Measurements from ENCODE around the gene BCL7C. TPM values are rescaled to one million over a fixed set of nuclear protein-coding genes. Genes with fewer than 3 reads are reported as not detected.
"Not testable (repeated sequence)": the region's sequence is repeated elsewhere in the genome, so short reads cannot be mapped to it uniquely, and the experiment has no call there.

Gene BCL7C
- polyA plus RNA-seq, 3 donors: 35.8 to 40.7 (median 39.3) TPM

DNA sequence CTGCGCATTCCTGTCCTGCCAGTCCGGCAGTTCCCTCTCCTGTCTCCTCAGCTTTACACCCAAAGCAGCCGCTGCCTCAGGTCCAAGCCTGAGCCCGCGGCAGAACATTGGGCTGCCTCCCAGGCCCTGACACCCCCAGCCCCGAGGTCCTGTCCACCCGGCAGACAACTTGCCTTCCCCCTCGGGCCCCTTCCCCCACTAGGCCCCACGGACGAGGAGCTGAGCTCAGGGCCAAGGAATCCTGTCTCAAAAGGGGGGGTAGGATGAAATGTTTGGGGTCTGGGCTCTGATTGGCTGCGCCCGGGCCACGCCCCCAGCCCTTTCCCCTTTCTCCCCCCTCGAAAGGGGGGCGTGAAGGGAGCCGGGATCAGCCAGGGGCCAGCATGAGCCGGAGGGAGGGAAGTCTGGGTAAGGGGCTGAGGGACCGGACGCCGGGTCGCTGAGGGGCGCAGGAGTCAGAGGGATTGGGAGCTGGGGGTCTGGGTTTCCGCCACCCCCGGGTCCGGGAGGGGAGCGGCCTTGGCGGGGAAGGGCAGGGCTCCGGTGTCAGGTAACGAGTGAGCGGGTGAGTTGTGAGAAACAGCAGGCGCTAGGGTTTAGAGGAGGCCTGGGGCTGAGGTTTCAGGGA, 2.5 kb upstream of the BCL7C start, which contains the start of gene CTF1:
Gene CTF1 (plus strand): TSS at position 354 of the 628 bp plus-strand sequence. CDS start 30 bp downstream, at position 384.
- DNase-seq (ENCODE audit: low read depth in 3 of 3, low spot score in 2 of 3): peak in 2 of 3 donors; percentile 77 to 78

DNA sequence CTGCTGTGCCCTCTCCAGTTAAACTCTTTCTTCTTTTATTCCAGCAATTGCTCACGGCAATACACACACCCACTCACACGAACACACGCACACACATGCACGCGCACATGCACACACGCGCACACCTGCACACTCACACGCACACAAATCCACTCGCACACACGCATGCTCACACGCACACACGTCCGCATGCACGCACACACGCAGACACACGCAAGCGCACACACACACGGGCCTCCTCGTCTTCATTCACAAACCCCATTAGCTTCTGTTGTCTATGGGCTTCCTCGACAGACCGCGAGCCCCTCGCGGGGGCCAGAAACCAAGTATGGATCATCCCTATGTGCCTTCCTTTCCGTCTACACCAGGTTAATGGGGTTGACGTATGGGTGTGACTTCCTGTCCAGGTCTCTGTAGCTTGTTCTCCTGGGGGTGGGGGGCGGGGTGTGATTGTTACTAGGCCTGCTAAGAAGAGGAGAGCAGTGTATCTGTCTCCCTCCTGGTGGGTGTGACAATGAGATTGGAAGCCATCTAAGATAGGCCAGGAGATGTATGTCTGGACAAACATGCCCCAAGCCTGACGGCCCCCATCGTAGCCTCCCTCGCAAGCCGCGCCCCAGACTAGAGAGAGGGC, 1.9 kb upstream of the BCL7C start:
- DNase-seq (ENCODE audit: low read depth in 3 of 3, low spot score in 2 of 3): no peak

DNA sequence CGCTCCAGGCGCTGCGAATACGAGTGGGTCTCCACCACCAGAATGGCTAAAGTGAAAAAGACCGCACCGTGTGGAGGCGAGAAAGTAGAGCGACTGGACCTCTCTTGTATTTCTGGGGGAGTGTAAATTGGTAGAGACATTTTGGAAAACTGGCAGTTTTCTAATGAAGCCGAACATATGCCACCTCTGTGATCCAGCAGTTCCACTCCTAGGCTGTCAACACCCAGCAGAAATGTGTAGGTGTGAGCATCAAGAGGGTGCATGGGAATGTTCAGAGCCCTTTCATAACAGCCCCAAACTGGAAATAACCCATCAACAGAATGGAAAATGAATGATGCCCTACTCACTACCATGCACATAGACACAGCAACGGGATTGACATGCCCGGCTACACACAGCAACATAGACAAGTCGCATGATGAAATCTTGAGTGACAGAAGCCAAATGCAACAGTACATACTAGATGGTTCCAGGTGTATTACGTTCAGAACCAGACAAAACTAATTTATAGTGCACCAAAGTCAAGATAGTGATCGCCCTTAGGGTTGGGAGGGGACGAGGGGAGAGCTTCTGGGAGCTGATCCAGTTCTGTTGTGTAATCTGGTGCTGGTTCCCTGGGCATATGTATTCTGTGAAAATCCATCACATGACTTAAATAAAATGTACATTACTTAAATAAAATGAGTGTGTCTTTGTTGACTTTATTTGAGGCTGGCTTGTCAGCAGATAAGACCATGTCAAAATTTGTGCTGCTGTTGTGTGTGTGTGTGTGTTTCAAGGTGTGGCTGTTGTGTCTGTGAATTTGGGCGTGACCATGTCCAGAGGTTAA, 877 bp upstream of the BCL7C start:
- DNase-seq (ENCODE audit: low read depth in 3 of 3, low spot score in 2 of 3): no peak

DNA sequence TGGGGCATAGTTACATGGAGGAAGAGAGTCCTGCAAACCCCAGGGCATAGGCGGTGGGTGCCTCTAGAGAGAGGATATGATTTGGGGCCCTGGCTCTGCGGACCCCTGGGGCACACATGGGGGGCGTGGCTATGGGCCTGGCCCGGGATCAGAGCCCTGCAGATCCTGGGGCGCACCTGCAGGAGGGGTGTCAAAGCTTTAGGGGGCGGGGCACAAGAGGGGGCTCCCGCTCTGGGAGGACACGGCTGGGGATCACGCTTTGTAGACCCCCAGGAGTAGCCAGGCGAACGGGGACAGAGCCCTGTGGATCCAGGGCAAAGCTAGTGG, 497 bp downstream of the BCL7C start:
- no peak for DNase-seq (ENCODE audit: low read depth in 3 of 3, low spot score in 2 of 3)

DNA sequence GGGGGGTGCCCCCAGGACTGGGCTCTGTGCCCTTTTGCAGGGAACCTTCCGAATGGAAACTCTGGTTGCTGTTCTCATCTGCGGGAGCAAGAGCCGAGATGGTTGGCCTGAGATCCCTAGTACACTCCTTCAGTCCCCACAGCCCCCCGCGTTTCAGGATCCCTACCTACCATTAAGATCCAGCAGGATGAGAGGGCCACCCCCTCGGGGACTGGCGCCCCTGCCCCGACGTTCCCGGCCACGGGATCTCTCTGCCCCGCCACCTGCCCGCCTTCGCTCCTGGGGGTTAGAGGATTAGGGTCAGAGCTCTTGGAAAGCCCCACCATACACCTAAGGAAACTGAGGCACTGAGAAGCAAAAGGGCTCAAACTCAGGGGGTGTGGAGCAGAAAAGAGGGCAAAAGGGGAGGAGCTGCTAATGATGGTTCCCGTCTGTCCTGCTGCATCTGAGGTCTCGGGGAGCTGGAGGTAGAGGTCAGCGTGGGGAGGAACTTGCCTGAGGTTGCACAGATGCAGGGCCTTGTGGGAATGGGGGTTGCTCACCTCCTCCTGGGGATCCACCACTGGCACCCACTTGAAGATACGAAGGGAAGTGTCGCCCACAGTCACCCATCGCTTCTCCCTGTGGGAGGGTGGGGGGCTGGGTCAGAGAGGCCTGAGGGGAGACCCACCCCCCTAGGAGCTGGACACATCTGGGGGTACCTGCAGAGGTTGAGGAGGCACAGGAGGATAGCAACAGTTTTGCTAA, 1.0 kb downstream of the BCL7C start:
- no peak for DNase-seq (ENCODE audit: low read depth in 3 of 3, low spot score in 2 of 3)

DNA sequence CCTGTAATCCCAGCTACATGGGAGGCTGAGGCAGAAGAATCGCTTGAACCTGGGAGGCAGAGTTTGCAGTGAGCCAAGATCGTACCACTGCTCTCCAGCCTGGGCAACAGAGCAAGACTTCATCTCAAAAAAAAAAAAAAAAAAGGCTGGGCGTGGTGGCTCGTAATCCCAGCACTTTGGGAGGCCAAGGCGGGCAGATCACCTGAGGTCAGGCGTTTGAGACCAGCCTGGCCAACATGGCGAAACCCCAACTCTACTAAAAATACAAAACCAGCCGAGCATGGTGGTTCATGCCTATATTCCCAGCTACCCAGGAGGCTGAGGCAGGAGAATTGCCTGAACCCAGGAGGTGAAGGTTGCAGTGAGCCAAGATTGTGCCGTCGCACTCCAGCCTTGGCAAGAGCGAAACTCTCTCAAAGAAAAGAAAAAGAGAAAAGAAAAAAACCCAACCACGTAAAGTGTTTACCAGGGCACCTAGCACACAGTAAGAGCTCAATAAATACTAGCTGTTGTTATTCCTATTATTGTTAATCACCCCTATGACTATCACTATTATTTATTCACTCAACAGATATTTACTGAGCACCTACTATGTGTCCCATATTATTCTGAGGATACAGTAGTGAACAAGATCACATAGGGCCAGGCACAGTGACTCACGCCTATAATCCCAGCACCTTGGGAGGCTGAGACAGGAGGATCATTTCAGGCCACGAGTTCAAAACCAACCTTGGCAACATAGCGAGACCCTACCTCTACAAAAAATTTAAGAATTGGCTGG, 2.6 kb downstream of the BCL7C start:
- not testable (repeated sequence) for DNase-seq (ENCODE audit: low read depth in 3 of 3, low spot score in 2 of 3)

DNA sequence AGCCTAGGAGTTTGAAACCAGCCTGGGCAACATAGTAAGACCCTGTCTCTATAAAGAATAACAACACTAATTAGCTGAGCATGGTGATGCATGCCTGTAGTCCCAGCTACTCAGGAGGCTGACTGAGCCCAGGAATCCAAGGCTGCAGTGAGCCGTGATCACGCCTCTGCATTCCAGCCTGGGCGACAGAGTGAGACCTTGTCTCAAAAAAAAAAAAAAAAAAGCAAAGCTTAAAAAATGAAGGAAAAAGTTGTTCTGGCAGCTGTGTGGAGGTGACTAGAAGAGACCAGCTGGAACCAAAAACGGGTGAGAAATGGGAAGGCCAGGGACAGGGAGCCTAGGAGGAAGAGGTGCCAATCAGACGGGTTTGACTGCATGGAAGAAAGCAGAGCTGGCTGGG, 4.2 kb downstream of the BCL7C start:
- no peak for DNase-seq (ENCODE audit: low read depth in 3 of 3, low spot score in 2 of 3)

DNA sequence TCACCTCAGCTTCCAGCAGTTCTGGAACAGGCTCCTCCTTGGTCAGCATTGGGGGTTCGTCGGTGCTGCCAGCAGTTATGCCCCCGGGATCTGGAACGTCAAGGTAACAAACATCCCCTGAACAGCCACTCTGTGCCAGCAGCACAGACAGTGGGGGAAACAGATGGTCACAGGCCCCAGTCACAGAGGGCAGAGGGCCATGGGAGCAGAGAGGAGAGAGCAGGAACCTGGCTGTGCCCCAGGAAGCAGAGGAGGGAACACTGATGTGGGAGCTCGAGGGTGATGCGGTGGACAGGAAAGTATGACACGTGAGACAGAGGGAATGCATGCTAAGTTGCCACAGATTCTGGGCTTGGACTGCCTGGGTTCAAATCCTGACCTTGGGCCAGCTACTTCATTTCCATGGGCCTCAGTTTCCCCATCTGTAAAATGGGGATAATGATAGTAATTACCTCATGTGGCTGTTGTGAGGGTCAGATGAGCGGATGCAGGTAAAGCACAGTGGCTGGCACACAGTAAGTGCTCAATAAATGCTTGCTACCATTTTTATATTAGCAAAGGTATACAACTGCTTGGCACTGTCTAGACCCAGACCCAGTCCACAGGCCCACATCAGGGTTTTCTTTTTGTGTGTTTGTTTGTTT, 4.9 kb downstream of the BCL7C start:
- no peak for DNase-seq (ENCODE audit: low read depth in 3 of 3, low spot score in 2 of 3)

DNA sequence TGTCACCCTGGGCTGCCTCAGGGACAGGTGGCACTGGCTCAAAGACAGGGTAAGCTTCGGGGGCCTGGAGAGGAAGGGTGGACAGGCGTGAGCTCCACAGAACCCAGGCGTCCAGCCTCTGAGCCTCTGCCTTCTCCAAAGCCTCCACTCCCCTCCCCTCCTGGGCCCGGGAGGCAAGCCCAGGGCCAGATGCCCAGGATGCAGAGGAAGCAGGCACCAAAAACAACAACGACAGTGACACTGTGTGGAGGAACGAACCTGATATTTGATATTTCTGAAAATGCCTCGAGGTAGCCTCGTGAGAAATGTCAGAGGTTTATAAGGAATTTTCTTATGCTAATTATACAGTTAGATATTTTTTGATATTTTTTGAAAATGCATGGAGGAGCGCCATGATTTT, 6.0 kb downstream of the BCL7C start:
- DNase-seq (ENCODE audit: low read depth in 3 of 3, low spot score in 2 of 3): no peak

DNA sequence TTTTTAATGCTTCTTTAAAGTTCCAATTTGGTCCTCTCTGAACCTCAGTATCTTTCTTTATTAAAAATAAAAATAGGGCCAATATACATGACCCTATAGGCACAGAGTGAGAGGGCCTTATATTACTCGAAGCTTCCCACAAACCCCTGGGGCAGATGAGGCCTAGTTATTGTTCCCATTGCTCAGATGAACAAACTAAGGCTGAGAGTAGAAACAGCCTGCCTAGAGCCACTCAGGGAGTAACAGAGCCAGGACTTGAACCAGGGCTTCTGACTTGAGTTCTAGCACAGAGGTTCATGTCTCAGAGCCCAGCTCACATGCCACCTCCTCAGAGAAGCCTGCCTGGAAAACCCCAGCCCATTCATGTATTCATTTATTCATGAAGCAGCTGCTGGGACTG, 7.7 kb downstream of the BCL7C start:
- no peak for DNase-seq (ENCODE audit: low read depth in 3 of 3, low spot score in 2 of 3)

DNA sequence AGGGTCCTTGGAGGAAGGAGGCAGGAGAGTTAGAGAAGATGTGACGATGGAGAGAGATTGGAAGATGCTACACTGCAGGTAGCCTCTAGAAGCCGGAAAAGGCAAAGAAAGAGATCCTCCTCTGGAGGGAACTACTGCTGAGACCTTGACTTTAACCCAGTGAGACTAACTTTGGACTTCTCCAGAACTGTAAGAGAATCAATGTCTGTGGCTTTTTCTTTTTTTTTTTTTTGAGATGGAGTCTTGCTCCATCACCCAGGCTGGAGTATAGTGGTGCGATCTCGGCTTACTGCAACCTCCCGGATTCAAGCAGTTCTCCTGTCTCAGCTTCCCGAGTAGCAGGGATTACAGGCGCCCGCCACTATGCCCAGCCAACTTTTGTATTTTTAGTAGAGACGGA, 8.7 kb downstream of the BCL7C start:
- DNase-seq (ENCODE audit: low read depth in 3 of 3, low spot score in 2 of 3): no peak

DNA sequence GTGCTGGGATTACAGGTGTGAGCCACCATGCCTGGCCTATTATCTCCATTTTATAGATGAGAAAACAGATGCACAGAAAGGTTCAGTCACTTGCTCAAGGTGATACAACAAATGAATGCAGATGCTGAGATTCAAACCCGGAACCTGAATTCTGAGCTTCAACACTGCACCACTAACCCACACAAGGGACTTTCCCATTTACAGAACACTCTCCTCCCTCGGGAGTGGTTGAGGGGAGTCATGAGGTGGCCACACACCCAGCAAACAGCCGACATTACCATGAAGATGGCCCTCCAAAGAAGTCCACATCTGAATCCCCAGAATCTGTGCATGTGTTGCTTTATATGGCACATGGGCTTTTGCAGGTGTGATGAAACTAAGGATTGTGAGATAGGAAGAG, 9.1 kb downstream of the BCL7C start:
- no peak for DNase-seq (ENCODE audit: low read depth in 3 of 3, low spot score in 2 of 3)

DNA sequence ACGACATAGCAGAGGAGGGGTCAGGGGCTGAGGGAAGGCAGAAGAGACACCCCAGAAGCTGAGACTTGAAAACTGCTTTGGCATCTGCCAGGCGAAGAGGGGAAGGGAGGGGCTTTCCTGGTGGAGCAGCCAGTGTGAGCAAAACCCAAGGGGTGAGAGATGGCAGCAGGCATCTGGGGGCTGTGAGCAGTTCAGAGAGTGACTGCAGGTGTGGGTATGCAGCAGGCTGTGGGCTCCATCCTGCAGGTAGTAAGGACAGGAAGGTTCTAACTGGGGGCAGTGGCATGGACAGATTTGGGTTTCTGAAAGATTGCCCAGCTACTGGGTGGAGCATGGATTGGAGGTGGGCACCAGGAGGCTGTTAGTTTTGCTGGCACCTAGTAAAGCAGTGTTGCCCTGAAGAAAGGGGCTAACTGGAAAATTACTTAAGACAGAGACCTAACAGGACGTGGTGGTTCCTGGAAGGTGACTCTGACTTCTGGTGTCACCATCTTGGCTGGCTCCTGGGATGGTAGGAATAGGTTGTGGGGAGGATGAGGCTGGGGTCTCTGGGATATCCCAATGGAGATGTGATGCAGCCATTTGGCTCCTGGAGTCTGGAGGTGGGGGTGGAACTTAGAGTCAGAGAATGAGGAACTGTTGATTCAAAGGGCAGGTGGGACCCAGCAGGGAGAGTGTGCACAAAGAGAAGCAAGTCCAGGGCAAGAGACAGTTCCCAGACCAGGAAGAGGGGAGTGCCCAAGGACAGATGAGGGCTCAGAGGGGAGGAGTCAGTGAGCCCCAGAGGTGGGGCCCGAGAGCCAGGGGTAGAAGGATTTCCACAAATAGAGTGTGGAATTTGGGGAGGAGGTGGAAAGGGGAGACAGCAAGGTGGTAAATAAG, 11.2 kb downstream of the BCL7C start:
- DNase-seq (ENCODE audit: low read depth in 3 of 3, low spot score in 2 of 3): no peak

DNA sequence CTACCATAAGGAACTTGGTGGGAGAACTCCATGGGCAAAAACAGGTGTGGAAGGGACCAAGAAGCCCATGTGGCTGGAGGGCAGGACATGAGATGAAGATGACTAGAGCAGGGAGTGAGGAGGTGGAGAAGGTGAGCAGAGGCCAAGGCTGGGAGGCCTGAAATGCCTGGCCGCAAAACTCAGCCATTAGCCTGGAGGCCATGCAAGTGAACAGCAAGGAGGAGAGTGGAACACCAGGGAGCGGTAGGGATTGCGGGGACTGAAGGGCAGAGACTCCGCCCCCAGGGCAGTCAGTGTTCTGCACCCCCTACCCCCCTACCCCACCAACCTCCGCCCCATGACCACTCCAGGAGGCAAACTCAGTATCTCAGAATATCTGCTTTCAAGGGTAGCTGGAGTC, 17.0 kb downstream of the BCL7C start:
- DNase-seq (ENCODE audit: low read depth in 3 of 3, low spot score in 2 of 3): no peak

DNA sequence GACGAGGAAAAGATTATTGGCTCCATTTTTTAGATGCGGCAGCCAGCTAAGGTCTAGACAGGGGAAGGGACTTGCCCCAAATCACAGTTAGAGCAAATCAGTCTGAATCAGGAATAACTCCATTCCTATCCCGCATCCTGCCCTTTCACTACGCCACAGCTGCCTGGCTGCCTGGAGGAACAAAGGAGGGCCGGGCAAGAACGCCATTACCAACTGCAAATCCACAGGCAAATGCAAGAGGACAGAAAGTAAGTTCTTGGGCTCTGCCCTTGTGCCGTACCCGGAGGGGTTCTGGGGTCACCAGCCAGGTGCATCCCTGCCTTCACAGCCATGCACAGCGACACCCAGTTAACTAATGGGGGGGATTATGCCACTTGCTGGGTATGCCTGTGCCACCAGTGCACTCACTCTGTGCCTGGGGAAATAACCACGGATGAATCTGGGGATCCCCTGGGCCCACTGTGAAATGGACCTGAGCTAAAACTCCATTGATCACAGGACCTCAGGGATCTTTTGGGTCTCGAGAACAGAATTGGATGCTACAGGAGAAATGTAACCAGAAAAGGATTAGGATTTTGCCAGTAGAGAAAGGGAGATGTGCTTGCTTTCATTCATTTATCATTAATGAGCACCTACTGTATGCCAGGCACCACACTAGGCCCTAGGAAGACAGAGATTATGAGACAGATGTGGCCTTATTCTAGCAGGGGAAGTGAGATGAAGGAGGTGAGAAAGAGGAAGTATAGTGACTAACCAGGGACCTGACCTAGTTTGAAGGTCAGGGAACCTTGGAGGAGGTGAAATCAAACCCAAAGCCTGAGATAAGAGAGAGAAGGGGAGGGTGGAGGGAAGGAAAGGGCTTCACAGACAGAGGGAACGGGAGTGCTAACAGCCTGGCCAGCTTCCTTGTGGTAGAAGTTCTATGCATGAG, 17.7 kb downstream of the BCL7C start:
- DNase-seq (ENCODE audit: low read depth in 3 of 3, low spot score in 2 of 3): no peak

DNA sequence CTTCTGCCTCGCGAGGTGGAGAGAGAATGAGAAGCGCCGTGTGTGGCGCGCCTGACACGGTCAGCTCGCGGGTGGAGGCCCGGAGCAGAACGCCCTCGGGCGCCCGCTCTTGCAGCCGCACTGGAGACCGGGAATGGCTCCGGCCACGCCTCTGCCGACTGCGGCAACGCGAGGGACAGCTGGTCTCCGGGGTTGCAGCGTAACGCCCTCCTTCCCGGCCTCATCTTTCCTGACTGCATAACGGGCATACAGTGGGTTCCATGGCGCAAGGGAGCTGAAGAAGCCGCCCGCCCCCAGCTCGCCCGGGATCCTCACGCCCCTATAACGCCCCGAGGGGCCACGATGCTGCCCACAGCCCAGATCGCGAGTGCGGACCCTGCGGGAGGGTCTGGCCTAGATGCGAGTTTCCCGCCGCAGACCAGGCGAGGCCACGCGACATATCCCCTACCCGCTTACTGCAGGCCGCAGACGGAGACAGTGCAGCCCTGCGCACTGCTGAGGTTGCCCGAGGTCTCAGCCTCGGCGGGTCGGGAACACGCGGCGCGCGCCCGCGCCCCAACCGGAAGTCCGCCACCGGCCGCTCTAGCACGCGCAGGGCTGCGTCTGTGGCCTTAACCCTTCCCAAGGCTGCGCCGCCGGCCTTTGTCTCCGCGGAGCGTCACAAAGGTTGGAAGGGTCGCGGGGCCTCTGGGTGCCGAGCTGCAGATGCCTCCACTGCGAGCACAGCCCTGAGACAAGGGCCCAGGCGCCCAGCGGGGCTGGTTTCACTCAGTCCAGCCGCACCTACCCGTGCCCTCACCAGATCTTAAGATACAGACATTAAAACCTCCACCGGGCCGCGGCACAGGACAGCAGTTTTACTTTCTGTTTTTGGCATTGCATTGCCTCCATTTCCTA, 18.8 kb downstream of the BCL7C start:
- peak in 2 of 3 donors; percentile 78 to 87 for DNase-seq (ENCODE audit: low read depth in 3 of 3, low spot score in 2 of 3)

Measured in right renal cortex interstitium (tissue), 3 donors.